NCI-H460 (cell line): ENCODE results near the gene ZNF689. TPM values are rescaled to one million over a fixed set of nuclear protein-coding genes. Genes with fewer than 3 reads are reported as not detected.
"Not testable (repeated sequence)": the region's sequence is repeated elsewhere in the genome, so short reads cannot be mapped to it uniquely, and the experiment has no call there.

Experiments used
- DNase-seq: peaks from one replicate; pipeline ENCODE4 v3.0.0-alpha.2; 2016; ENCODE audit warnings: low read depth; ENCODE audit errors: extremely low read depth
- total RNA-seq: library from RNA; depleted of rRNA; stranded (reverse); fragments of >200 nt; shearing (Covaris generic); gene quantifications from 2 replicates; pipeline ENCODE4 v1.2.3, GENCODE V29; 2014

ZNF689 gene
- total RNA-seq, 1 experiment from 2014 or later: 8.2 TPM

- not testable (repeated sequence) for DNase-seq
These were observed 26.9 kb upstream of the ZNF689 start for GRCh38 chr16:30637139-30637538.

- no peak for DNase-seq
These were observed 26.4 kb upstream of the ZNF689 start for GRCh38 chr16:30636599-30636998.

- DNase-seq: no peak
These were observed 23.3 kb upstream of the ZNF689 start for GRCh38 chr16:30633526-30633925.

- DNase-seq: not testable (repeated sequence)
These were observed 22.3 kb upstream of the ZNF689 start for GRCh38 chr16:30632454-30632853.

GRCh38 chr16:30628628-30629540, 18.7 kb upstream of the ZNF689 start:
- DNase-seq: peak; percentile 84

- DNase-seq: no peak
These were observed 16.0 kb upstream of the ZNF689 start for GRCh38 chr16:30626236-30626635.

GRCh38 chr16:30623536-30624283, 13.5 kb upstream of the ZNF689 start:
- DNase-seq: no peak

GRCh38 chr16:30622455-30623032, 12.4 kb upstream of the ZNF689 start:
- no peak for DNase-seq

GRCh38 chr16:30621765-30622164, 11.6 kb upstream of the ZNF689 start:
- DNase-seq: no peak

- DNase-seq: no peak
These were observed 10.0 kb upstream of the ZNF689 start for GRCh38 chr16:30620169-30620568.

- DNase-seq: no peak
These were observed 9.4 kb upstream of the ZNF689 start for GRCh38 chr16:30619638-30620037.

GRCh38 chr16:30619202-30619601, 9.0 kb upstream of the ZNF689 start:
- no peak for DNase-seq

- DNase-seq: peak; percentile 13
These were observed 5.3 kb upstream of the ZNF689 start for GRCh38 chr16:30615358-30616091.

GRCh38 chr16:30609002-30609925, 925 bp downstream of the ZNF689 start:
- no peak for DNase-seq

GRCh38 chr16:30606004-30606403, 4.2 kb downstream of the ZNF689 start:
- DNase-seq: no peak

GRCh38 chr16:30605158-30605557, 5.0 kb downstream of the ZNF689 start:
- no peak for DNase-seq

GRCh38 chr16:30604316-30604947, 5.8 kb downstream of the ZNF689 start:
- DNase-seq: no peak

GRCh38 chr16:30603945-30604315, 6.3 kb downstream of the ZNF689 start:
- DNase-seq: no peak

GRCh38 chr16:30602616-30603277, 7.4 kb downstream of the ZNF689 start:
- no peak for DNase-seq
